CD4-positive, alpha-beta T cell (primary cell): ENCODE data around the gene DENND5B. TPM values are rescaled to one million over a fixed set of nuclear protein-coding genes. Genes with fewer than 3 reads are reported as not detected.
"Not testable (repeated sequence)": the region's sequence is repeated elsewhere in the genome, so short reads cannot be mapped to it uniquely, and the experiment has no call there.

ENCODE experiments used
- ATAC-seq: fragments of 200-7000 bp; cut with Tn5 transposase; one replicate; pipeline ENCODE4 v1.10.0; 2022; ENCODE audit warnings: mild to moderate bottlenecking; ENCODE audit not compliant: poor library complexity
- CTCF ChIA-PET: fragments of 350-600 bp; sonication (Branson Sonifier 250); formaldehyde crosslinking; loops from one replicate; lab custom pipeline; 2021; ENCODE audit warnings: antibody characterized with exemption, inconsistent platforms; lab: Charles Lee
- POLR2A ChIA-PET: fragments of 350-600 bp; sonication (Branson Sonifier 250); formaldehyde crosslinking; loops from one replicate; lab custom pipeline; 2021; ENCODE audit warnings: antibody characterized with exemption, inconsistent platforms; lab: Charles Lee
- DNase-seq, 14 experiments: peaks; one replicate each; pipeline ENCODE4 v3.0.0-alpha.2; 2013 to 2020; ENCODE audit warnings: mixed read lengths in 2 of 14
- H3K27ac ChIP-seq, 2 donors: one replicate each; pipeline versions ENCODE4 v1.5.1 to v1.7.0; 2013; ENCODE audit warnings: low read length in 2 of 2, low read depth in 1 of 2, mild to moderate bottlenecking in 1 of 2
- H3K27me3 ChIP-seq, 2 experiments: 1 replicate in 1 of 2; 2 replicates in 1 of 2; pipeline versions ENCODE4 v1.6.1 to v1.7.0; 2013; ENCODE audit warnings: low read length in 2 of 2, control low read depth in 1 of 2, mild to moderate bottlenecking in 1 of 2, moderate library complexity in 1 of 2; ENCODE audit not compliant: insufficient read depth in 2 of 2, control insufficient read depth in 1 of 2
- H3K36me3 ChIP-seq: one replicate; pipeline ENCODE4 v1.6.1; 2013; ENCODE audit warnings: low read length, control low read depth; ENCODE audit not compliant: insufficient read depth
- H3K4me1 ChIP-seq: one replicate; pipeline ENCODE4 v1.6.1; 2013; ENCODE audit warnings: low read length, control low read depth; ENCODE audit not compliant: insufficient read depth
- H3K4me3 ChIP-seq: one replicate; pipeline ENCODE4 v1.5.1; 2013; ENCODE audit warnings: mild to moderate bottlenecking, low read length, moderate library complexity
- H3K9me3 ChIP-seq, 2 experiments: 1 replicate in 1 of 2; 2 replicates in 1 of 2; pipeline versions ENCODE4 v1.6.1 to v1.7.0; 2013; ENCODE audit warnings: low read length in 2 of 2, mild to moderate bottlenecking in 2 of 2, control low read depth in 1 of 2, moderate library complexity in 1 of 2; ENCODE audit not compliant: control insufficient read depth in 1 of 2, insufficient read depth in 1 of 2
- H3K27ac Mint-ChIP-seq: one replicate; pipeline ENCODE4 v1.8.0; 2020; ENCODE audit warnings: mixed read lengths
- H3K27me3 Mint-ChIP-seq: one replicate; pipeline ENCODE4 v1.8.0; 2021; ENCODE audit warnings: mixed read lengths
- H3K36me3 Mint-ChIP-seq: one replicate; pipeline ENCODE4 v1.8.0; 2021; ENCODE audit warnings: low read depth, mixed read lengths
- H3K4me1 Mint-ChIP-seq: one replicate; pipeline ENCODE4 v1.8.0; 2021; ENCODE audit warnings: low read depth, mixed read lengths
- H3K4me3 Mint-ChIP-seq: one replicate; pipeline ENCODE4 v1.8.0; 2020; ENCODE audit warnings: mild to moderate bottlenecking, mixed read lengths
- H3K9me3 Mint-ChIP-seq: one replicate; pipeline ENCODE4 v1.8.0; 2020; ENCODE audit warnings: mixed read lengths
- intact Hi-C, 2 experiments: fragments of 100-400 bp; cut with DNase I in 1 of 2; cut with micrococcal nuclease in 1 of 2; formaldehyde crosslinking; loops; one replicate each; pipeline versions ENCODE4 v1.15.1 to v1.9.0; 2023 to 2025; cut with DNase I, micrococcal nuclease
- total RNA-seq, 174 experiments: library from RNA in 2 of 174; stranded (reverse) in 2 of 174; gene quantifications; one replicate each; pipeline ENCODE4 v1.2.3 and lab custom pipeline; 2021 to 2026
- TF ChIP-seq, protein P1 (sequence below): fragments of 200-600 bp; IDR thresholded peaks from one replicate; pipeline ENCODE4 v1.8.0; 2022; ENCODE audit warnings: antibody characterized with exemption, mild to moderate bottlenecking

Gene DENND5B
- total RNA-seq, 2 experiments from 2014 or later, result 0.22 to 0.25 TPM

DNA sequence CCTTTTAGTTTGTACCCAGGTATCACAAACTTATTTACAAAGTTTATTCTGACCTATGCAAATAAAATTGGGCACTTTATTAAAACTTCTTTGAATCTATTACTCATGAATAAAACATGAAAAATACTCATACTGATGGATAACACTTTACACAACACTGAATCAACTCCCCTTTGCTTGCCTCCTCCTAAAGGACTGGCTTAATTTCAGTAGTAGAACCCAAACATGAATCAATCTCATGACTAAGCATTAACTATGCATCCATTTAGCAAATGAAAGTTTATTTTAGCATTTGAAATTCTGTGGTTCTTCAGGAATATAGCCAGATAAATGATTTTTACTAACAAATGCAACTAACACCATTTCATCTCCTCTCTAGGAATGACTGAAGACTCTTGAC, 32.4 kb downstream of the DENND5B start:
- Mint-ChIP-seq H3K27me3 (peaks cover 31% of the 10 kb centered on the region), H3K4me1 (no peaks in the 10 kb centered on the region), H3K27ac (no peak overlapping the region), H3K36me3 (no peaks in the 10 kb centered on the region), H3K9me3 (no peaks in the 10 kb centered on the region), H3K4me3 (no peak overlapping the region)
- Histone ChIP-seq H3K9me3 (peaks cover 0 to 10% of the 10 kb centered on the region in 2 experiments), H3K27me3 (peaks cover 0 to 3% of the 10 kb centered on the region in 2 experiments), H3K4me1 (no peaks in the 10 kb centered on the region), H3K4me3 (no peak overlapping the region), H3K27ac (no peak overlapping the region), H3K36me3 (no peaks in the 10 kb centered on the region)
- no peak for DNase-seq
- CTCF ChIA-PET, result no interaction called here
- no peak for ATAC-seq
- TF ChIP-seq, protein P1, sequence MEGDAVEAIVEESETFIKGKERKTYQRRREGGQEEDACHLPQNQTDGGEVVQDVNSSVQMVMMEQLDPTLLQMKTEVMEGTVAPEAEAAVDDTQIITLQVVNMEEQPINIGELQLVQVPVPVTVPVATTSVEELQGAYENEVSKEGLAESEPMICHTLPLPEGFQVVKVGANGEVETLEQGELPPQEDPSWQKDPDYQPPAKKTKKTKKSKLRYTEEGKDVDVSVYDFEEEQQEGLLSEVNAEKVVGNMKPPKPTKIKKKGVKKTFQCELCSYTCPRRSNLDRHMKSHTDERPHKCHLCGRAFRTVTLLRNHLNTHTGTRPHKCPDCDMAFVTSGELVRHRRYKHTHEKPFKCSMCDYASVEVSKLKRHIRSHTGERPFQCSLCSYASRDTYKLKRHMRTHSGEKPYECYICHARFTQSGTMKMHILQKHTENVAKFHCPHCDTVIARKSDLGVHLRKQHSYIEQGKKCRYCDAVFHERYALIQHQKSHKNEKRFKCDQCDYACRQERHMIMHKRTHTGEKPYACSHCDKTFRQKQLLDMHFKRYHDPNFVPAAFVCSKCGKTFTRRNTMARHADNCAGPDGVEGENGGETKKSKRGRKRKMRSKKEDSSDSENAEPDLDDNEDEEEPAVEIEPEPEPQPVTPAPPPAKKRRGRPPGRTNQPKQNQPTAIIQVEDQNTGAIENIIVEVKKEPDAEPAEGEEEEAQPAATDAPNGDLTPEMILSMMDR, result no peak
- POLR2A ChIA-PET, result no interaction called here
- intact Hi-C loops, result no loop called here

GRCh38 chr12:31557707-31558106, 33.2 kb downstream of the DENND5B start:
- no peaks in the 10 kb centered on the region for H3K36me3 Mint-ChIP-seq
- Histone ChIP-seq H3K27me3 (peaks cover 0 to 3% of the 10 kb centered on the region in 2 experiments), H3K27ac (no peak overlapping the region), H3K4me1 (no peaks in the 10 kb centered on the region), H3K36me3 (no peaks in the 10 kb centered on the region), H3K4me3 (no peak overlapping the region), H3K9me3 (peaks cover 0 to 10% of the 10 kb centered on the region in 2 experiments)
- ATAC-seq (no peak), DNase-seq (no peak)
- H3K27ac Mint-ChIP-seq, result no peak overlapping the region
- no peak overlapping the region for H3K4me3 Mint-ChIP-seq
- no peaks in the 10 kb centered on the region for H3K4me1 Mint-ChIP-seq
- ChIA-PET POLR2A (no interaction called here), CTCF (no interaction called here)
- TF ChIP-seq, protein P1, result no peak
- H3K9me3 Mint-ChIP-seq, result no peaks in the 10 kb centered on the region
- intact Hi-C loops, result no loop called here
- peaks cover 36% of the 10 kb centered on the region for H3K27me3 Mint-ChIP-seq

GRCh38 chr12:31555466-31555865, 35.5 kb downstream of the DENND5B start:
- H3K36me3 Mint-ChIP-seq, ATAC-seq, H3K27me3 ChIP-seq, H3K36me3 ChIP-seq, CTCF ChIA-PET, H3K4me1 Mint-ChIP-seq, H3K27ac Mint-ChIP-seq, H3K27ac ChIP-seq, H3K4me3 Mint-ChIP-seq, H3K4me3 ChIP-seq, H3K4me1 ChIP-seq, H3K9me3 Mint-ChIP-seq, DNase-seq, intact Hi-C loops, POLR2A ChIA-PET: not testable (repeated sequence)
- peaks cover 0 to 10% of the 10 kb centered on the region in 2 experiments for H3K9me3 ChIP-seq
- peaks cover 31% of the 10 kb centered on the region for H3K27me3 Mint-ChIP-seq

DNA sequence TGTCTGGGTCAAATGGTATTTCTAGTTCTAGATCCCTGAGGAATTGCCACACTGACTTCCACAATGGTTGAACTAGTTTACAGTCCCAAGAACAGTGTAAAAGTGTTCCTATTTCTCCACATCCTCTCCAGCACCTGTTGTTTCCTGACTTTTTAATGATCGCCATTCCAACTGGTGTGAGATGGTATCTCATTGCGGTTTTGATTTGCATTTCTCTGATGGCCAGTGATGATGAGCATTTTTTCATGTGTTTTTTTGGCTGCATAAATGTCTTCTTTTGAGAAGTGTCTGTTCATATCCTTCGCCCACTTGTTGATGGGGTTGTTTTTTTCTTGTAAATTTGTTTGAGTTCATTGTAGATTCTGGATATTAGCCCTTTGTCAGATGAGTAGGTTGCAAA, 40.3 kb downstream of the DENND5B start:
- H3K4me1 Mint-ChIP-seq, H3K4me3 ChIP-seq, H3K27ac ChIP-seq: not testable (repeated sequence)

More for the DNA sequence above, 40.3 kb downstream of the DENND5B start:
- H3K9me3 ChIP-seq, DNase-seq, H3K4me3 Mint-ChIP-seq, POLR2A ChIA-PET, H3K36me3 ChIP-seq, intact Hi-C loops, ATAC-seq, H3K27me3 Mint-ChIP-seq, H3K27me3 ChIP-seq, H3K4me1 ChIP-seq, H3K27ac Mint-ChIP-seq, CTCF ChIA-PET, H3K36me3 Mint-ChIP-seq, H3K9me3 Mint-ChIP-seq: not testable (repeated sequence)
